HG03558 (cell line): ENCODE measurements around the gene GATA1.
A peak's percentile ranks its signal among the peaks of the same experiment; 100 is the strongest.

Experiments used
- ATAC-seq: cut with Tn5 transposase; IDR thresholded peaks from one replicate; pipeline ENCODE4 v1.9.1; 2021; ENCODE audit warnings: moderate number of reproducible peaks; ENCODE audit not compliant: unreplicated experiment; ENCODE audit errors: extremely low read depth

Gene GATA1

DNA sequence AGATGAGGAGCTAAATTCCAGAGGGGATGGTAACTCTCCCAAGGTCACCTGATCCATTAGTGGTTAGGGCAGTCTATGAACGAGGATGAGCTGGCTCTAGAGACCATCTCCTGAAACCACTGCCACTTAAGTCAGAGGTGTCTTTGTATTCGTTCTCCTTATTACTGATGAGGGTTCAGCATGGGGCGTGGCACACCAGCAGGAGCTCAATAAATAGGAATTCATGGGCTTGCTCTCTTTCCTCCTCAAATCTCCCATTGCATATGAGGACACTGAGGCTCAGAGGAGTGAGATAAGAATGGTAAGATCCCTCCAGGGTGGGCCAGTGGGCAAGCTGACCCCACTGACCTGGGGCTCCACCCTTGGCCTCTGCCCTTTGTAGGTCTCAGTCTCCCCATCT, 1.7 kb upstream of the GATA1 start:
- ATAC-seq = no peak

DNA sequence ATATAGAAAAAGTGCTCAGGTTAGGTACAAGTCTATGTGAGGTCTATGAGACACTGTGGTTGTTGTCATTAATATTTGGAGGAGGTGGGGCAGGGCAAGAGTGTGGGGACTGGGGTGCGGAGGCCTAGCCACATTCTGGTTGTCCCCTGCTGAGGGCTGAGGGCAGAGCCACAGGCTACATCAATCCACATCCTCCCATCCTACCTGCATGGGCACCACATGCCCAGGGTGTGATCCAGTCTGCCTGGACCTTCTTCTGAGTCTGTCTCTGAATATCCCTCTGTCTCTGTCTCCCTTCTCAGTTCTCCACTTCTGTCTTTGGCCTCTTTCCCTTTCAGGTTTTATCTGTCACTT, 1.2 kb upstream of the GATA1 start:
- no peak for ATAC-seq

DNA sequence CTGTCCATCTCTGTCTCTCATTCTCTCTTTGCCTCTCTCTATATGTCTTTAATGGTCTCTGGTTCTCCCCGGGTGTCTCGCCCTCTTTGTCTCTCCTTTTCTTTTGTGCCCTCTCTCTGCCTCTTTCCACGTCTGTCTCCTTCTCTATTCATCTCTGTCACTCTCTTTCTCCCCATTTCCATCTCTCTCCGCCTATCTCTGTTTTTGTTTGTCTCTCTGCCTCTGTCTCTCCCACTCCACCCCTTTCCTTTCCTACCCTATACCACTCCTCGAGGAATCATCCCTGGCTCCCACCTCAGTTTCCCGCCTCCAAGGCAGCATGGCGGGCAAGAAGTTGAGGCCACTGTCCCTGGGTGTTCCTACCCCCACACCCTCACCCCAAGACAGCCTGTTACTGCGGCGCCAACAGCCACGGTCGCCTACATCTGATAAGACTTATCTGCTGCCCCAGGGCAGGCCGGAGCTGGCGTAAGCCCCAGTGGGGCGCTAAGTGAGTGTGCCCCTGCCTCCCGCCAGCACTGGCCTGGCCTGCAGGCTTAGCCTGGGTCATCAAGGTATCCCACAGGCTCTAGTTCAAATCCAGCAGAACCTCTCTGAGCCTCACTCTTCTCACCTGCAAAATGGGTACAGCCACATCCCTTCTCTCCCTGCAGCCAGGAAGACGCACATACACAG, 713 bp upstream of the GATA1 start:
- no peak for ATAC-seq

DNA sequence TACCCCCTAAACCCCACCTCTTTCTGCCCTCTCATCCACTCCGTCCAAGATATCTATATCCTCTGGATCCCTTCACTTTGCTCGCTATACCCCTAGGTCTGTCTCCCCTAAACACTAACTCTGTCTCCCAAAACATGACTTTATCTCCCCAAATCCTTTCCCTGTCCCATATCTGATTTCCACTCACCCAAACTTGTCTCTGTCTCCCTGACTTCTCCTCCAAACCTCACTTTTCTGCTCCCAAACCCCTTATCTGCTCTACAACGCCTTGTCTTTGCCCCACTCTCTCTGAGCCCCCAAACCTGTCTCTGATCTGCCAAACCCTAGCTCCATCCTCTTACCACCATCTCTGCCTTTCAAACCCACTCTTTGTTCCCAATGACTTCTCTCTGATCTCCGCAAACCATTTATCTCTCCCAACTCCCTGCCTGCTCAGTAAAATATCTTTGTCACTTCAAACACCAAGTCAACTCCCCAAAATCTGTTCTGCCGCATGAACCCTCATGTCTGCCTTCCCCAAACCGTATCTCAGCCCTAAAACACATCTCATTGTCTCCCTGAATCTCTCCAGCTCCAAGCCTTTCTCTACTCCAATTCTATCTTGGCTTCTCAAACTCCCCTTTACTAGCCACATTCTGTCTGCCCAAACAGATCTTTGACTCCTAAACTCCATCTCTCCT, 575 bp downstream of the GATA1 start:
- no peak for ATAC-seq

DNA sequence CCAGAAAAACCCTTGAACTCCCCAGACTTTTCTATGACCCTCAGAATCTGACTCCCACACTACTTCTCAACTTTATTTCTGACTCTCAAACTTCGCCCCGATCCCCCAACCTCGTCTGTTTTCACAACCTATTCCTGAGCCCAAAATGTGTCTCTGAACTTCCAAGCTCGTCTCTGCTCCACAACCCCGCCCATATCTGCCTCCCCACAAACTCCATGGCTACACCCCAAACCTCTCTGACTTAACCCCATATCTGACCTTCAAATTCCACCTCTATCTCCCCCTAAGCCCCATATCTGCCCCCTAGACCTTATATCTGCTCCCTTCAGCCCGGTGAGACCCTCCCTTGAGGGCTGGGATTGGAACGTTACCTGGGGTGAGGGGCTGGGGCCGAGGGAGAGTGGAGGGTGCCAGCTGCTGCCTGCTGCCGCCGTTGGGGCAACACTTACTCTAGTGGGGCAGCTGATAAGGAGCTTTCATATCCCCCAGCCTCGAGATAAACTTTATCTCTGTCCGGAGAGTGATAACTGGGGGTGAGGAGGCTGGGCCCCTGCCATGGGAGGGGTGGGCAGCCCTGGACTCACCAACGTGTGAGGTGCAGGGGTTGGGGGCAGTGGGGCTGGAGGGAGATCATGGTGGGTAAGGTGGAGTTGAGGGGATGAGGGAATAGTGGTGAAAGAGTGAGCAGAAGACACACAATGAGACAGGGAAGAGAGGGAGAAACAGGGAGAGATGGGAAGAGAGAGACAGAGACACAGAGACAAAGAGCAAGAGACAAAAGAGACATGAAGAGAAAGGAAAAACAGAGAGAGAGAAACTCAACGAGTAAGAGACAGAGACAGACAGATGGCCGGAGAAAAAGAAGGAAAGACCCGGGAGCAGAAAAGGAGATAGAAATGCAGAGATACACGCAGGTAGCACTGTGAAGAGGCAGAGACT, 1.4 kb downstream of the GATA1 start:
- ATAC-seq = no peak

DNA sequence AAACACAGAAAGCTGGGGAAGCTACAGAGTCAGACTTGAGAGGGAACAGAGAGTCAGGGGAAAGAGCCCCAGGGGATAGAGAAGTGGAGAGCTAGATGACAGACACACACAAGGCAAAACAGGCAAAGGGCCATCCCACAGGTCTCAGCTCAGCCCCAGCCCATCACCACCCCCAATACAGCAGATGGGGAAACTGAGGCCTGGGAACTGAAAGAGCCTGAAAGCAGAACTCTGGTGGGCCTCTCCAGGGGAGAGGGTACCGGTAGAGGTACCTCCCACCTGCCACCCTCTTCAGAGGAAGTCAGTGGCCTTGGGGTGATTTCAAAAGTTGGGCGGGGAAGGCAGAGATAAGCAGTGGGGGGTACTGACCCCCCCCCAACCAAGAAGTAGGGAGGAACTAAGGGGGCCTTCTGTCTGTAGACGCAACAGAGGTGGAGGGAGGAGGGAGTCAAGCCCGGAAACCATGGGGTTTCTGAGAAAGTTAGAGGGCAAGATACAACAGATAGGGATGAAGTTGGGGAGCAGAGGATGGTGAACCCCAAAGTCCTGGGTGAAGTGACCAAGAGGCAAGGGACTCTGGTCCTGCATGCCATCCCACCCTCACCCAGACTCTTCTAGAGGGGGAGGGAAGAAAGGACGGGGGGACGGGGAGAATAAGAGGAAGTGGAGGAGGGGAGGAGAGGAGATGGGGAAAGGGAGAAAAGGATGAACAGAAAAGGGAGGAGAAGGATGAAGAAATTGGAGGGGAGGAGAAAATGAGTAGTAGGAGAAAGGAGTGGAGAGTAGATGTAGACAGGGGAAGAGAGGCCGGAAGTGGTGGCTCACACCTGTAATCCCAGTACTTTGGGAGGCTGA, 3.2 kb downstream of the GATA1 start:
- no peak for ATAC-seq

DNA sequence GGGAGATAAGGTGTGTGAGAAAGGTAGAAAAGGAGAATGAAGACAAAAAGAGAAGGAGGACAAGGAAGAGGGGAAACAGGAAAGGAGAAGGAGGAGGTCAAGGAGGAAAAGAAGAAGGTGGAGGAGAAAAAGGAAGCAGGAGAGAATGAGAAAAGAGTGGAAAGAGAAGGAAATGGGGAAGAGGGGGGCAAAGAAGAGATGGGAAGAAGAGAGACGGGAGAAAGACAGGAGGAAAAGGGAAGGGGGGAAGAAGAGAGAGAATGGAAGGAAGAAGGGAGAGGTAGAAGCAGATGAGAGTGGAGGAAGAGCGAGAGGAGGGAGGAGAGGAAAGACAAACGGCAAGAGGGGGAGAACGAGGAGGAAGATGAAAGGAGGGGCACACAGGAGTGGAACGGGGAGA, 4.1 kb downstream of the GATA1 start:
- ATAC-seq = no peak

DNA sequence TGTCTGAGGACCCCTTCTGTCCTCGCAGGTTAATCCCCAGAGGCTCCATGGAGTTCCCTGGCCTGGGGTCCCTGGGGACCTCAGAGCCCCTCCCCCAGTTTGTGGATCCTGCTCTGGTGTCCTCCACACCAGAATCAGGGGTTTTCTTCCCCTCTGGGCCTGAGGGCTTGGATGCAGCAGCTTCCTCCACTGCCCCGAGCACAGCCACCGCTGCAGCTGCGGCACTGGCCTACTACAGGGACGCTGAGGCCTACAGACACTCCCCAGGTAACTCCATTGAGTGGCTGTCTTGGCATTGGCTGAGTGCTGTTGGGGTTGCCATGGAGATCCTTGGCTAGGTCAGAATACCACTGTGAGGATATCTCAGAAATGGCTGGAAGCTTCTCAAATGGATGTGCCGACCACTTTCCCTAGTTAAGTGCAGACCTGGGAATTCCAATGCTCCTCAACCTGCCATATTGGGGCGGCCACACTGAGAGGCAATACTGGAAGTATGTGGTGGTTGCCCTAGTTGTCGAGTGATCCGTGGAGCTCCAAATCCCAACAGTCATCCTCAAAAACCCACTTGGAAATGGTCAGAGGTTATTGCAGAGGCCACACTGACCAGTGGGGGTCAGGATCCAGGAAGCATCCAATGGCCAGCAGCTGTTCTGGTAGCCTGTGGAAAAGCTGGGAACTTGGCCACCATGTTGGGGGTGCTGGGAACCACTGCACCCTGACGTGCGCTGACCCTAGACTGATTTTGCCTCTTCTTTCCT, 4.9 kb downstream of the GATA1 start:
- ATAC-seq = no peak

DNA sequence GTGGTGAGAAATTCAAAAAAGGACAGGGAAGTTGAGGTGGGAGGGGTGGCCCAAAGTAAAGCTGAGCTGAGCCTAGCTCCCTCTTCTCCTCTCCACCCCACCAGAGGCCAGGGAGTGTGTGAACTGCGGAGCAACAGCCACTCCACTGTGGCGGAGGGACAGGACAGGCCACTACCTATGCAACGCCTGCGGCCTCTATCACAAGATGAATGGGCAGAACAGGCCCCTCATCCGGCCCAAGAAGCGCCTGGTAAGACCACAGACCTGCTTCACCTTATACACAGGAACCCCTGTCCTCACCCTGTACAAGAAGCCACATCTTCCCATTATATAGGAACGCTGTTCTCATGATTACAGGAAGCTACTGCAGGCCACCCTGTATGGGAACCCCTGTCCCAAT, 5.8 kb downstream of the GATA1 start:
- ATAC-seq = no peak

DNA sequence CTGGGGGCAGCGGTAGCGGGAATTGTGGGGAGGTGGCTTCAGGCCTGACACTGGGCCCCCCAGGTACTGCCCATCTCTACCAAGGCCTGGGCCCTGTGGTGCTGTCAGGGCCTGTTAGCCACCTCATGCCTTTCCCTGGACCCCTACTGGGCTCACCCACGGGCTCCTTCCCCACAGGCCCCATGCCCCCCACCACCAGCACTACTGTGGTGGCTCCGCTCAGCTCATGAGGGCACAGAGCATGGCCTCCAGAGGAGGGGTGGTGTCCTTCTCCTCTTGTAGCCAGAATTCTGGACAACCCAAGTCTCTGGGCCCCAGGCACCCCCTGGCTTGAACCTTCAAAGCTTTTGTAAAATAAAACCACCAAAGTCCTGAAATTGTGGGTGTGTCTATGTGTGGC, 7.5 kb downstream of the GATA1 start:
- ATAC-seq = no peak

DNA sequence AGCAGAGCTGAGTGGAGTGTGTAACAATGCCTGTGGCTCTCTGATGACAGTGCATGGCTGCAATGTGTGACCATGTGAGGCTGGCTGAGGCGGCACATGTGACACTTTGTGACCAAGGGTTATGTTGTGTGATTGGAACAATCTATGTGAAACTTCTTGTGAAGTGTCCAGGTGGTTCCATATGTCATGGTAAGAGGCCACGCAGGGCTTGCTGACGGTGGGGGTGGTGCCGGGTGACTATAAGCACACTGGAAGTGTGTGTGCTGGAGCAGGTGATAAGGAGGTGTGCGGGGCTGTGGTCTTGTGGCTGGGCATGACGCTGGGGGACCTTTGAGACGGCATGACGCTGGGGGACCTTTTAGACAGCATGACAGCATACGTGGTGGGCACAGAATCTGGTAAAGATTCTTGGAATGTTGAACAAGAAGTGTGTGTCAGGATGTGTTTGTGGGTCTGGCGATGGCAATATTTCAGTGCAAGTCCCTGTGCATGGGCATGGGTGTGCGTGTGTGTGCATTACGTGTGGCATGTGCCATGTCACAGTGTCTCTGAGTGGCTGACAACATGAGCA, 8.0 kb downstream of the GATA1 start:
- no peak for ATAC-seq

DNA sequence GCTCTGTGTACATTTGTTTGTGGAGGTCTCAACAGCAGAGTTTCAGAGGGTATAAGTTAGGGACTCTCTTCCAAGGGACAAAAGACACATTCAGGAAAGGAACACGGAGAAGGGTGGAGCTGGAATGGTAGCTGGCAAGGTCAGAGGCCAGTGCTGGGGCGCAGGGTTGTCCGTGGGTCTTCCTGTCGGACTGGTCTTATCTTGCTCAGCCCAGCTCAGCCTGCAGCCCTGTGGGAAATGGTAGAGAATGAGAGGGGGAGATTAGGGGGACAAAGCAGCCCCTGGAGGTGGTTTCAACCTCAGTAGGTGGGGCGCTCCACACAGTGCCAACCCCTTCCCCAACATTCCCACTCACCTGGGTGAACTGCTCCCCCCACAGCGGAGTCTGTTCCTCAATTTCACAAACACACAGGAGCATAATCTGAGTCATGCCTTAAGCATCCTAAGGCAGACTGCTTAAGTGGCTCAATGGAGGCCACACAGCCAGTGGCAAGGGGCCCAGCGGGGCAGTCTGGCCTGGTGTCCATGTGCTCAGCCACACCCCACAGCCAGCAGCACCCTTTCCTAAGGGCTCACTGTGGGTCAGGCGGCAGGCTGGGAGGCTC, 8.6 kb downstream of the GATA1 start:
- ATAC-seq = no peak

DNA sequence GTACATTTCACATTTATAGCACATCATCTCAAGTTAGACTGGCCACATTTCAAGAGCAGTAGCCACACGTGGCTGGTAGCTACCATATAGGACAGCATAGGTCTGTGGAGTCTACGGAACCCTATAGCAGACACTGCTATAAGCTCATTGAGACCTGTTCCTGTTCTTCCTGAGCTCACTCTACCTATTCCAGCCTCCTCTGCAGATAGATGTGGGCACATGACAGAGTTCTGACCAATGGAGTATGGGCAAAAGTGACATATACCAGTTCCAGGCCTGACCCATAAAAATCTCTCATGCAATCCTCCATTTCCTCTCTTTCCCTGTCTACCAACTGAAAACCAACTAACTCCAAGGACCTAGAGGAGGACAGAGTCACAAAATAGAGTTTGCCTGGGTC, 11.9 kb downstream of the GATA1 start:
- ATAC-seq = no peak

DNA sequence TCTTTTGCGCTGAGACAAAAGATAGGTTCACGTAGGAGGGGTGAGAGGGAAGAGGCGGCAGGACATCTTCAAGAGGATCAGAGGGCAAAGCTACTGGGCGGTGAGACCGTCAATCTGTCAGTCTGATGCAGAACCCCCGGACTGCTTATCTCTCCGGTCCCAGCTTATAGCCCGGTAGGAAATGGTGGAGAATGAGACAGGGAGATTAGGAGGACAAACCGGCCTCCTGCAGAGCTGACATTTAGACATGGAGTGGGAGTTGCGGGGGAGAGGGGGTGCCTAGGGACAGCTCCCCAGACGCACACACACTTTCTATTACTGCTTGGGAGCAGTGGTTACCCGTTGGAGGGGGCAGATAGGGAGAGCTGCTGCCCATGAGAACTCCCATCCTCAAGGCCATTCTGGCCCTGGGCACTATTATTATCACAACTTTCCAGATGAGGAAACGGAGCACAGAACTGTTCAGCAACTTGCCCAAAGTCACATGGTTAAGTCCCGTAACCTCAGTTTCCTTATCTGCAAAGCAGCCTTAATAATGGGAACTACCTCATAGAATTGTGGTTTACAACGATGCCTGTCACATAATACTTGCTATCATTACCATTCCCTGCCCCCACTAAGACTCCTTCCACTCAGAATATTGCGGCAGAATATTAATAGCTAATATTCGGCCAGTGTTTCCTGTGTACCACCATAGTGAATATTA, 14.3 kb downstream of the GATA1 start:
- ATAC-seq = no peak

DNA sequence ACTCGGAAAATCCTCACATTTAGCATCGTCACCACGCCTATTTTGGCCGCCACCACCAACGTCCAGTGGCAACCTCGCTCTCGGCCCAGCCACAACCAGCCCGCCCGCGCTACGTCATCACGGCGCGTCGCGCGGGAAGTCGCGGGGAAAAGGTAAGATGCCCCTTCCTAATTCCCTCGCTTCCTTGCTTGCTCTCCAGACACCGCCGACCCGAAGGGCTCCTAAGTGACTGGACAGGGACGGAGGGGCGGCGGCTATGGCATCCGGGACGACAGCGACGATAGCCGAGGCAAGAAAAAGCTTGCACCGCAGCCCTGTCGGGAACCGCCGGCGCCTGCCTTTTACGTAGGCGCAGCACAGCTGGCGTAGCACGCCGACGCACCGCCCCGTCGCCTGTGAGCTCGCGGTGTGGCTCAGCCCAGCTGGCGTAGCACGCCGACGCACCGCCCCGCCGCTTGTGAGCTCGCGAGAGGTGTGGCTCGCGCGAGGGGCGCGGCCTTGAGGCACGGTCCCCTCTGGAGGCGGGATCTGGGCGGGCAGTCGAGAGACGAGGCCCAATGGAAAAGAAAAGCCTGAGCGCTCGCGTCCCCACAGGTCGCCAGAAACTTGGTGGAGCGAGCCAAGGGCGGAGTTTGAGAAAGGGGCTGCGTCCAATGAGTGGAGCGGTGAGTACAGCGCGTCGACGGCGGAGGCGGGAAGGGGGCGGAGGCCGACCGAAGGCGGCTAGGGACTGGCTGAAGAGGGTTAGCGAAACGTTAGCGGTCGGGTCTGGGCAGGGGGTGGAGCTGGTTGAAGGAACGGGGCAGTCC, 15.1 kb downstream of the GATA1 start, which contains the start of gene HDAC6:
TSS of gene HDAC6 (plus strand) at position 788 of the 809 bp plus-strand sequence. CDS start 626 bp downstream, outside the sequence.
- peak; percentile 89 for ATAC-seq

DNA sequence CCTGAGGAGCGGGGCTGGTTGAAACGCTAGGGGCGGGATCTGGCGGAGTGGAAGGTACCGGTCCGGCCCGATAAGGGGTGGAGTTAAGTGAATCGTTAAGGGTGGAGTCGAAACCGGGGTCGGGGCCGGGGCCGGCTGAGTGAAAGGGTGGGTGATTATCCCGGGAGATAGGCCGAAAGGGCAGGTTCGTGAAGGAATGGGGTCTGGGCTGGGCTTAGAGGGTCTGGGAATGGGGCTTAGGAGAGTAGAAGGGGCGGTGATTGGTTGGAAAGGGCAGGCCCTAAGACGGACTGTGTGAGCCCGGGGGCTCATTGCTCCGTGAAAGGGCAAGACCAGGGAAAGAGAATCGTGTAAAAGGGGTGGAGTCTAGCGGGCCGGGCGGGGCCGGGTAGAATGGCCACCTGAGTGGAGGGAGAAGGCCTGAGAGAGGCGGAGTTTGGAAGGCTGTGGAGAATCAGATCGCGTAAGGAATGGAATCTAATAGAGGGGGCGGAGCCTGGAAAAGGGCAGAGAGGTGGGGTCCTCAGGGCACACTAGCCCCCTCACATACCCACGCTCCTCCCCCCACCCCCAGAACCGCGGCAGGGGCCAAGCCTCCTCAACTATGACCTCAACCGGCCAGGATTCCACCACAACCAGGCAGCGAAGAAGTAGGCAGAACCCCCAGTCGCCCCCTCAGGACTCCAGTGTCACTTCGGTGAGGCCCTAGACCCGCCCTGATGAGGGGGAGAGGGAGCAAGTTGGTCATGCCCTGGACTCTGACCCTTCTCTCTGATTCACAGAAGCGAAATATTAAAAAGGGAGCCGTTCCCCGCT, 15.9 kb downstream of the GATA1 start:
- ATAC-seq = no peak

DNA sequence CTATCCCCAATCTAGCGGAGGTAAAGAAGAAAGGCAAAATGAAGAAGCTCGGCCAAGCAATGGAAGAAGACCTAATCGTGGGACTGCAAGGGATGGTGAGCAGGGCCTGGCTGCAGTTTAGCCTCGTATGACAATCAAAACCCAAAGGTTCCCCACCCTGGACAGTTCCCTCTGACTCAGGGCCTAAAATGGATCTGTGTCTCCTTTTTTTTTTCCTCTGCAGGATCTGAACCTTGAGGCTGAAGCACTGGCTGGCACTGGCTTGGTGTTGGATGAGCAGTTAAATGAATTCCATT, 16.5 kb downstream of the GATA1 start:
- no peak for ATAC-seq
